ENCODE measurements around the gene ZNF385D.

The ZNF385D gene

GRCh38 chr3:21592828-21593227 lies 158.2 kb downstream of the ZNF385D start:
- DNase-seq, result no peak

DNA sequence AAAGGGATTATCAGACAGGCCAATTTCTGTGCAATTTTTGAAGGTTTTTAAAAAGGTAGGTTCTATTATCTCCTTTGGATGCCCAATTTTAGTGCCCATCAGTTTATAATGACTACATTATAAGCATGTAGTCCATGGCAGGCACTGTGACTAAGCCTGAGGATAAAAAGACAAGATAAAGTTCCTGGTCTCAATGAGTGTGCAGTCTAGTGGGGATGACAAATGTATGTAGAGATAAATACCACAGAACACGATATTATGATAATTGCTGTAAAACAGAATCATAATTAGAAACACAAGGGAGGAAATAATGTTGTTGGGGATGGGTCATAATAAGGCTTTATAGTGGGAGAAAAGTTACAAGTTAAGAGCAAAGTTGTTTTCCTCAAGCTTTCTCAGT lies 163.1 kb downstream of the ZNF385D start:
- no peak for DNase-seq

DNA sequence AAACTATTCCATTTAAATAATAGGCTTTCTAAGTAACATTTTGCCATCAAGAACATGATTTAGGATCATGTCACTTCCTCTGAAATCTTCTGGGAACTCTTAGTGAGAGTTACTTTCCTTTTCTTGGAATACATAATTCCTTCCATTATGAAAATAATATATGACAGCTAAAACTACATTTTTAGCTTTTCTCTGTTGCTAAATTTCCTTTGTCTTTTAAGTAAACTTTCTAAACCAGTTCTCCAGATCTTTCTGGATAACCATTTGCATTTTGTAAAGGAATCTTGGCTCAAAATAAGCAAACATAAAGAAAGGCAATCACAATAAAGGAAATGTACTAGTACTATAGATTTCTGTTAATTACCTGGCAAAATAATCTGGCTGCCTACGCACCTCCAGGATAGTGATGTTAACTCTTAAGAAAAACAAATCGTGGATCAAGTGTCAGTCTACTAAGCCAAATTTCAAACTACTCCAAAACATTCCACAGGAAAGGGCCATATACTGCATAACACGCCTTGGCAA lies 165.7 kb downstream of the ZNF385D start:
- DNase-seq, result no peak

DNA sequence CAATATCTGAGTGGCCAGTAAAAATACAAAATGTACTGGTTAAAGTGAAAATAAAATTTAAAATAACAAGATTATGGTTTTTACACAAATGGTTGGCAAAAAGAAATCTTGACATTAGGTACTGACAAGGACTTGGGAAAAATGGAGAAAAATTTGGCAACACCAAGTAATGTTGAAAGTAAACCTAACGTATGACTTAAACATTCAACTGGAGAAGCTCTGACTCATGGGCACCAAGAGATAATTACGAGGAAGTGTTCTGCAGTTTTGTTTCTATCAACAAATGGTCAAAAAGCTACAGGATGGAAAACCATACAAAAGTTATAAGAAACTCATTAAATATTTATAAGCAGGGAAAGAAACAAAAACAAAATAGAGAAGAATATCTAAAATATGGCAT lies 177.7 kb downstream of the ZNF385D start:
- DNase-seq, result no peak

DNA sequence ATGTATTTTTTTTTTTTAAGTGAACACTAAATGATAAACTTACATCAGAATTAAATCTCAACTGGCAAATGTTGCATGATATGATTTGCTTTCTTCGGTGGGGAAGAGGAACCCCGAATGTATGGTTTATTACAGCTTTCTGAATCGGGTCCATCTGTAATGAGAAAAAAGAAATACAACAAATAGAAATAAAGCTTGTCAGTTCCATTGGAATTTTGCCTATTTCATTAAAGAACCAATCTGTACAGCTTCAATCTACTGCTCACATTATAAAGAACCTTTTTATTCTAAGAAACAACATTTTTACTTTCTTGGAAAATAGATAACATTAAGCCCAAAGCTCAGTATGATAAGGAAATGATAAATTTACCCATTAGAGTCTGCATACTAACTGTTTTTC lies 186.5 kb downstream of the ZNF385D start:
- DNase-seq, result no peak

- DNase-seq, result no peak
These were observed 188.8 kb downstream of the ZNF385D start for GRCh38 chr3:21562243-21562642.

GRCh38 chr3:21561472-21561871 lies 189.5 kb downstream of the ZNF385D start:
- no peak for DNase-seq

DNA sequence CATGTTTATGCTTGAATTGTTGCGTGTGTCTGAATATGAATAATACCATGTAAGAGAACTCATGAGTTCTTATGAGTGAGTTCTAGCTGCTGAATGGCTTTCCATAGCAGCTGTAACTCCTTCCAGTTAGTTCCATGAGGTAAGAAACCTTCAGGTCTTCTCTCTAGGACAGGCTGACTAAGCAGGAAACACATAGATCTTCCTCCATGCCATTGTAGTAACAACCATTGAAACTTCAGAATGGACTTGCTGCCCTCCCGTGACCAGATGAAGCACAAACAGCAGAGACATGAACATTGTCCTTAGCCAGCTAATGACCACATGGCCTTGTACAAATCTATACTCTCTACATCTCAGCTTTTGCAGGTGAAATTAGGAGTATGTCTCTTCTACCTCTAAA lies 200.0 kb downstream of the ZNF385D start:
- no peak for DNase-seq

DNA sequence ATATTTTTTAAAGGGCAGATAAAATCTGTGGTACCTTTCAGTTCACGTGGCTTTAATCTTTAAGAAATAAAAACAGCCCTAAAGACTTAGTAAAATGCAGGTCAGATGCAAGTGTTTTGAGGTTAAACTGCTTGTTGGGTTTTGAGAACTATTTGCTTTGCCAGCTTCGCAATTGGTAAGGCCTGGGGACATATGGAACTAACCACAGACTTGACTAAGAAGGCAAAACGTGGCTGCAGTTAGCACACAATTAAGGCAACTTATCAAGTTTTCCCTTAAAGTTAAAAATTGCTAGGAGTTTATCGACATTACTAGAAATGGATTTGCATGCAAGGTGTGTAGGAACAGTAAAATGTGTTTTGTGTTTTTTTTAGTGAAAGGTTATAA lies 206.9 kb downstream of the ZNF385D start:
- DNase-seq, result no peak

DNA sequence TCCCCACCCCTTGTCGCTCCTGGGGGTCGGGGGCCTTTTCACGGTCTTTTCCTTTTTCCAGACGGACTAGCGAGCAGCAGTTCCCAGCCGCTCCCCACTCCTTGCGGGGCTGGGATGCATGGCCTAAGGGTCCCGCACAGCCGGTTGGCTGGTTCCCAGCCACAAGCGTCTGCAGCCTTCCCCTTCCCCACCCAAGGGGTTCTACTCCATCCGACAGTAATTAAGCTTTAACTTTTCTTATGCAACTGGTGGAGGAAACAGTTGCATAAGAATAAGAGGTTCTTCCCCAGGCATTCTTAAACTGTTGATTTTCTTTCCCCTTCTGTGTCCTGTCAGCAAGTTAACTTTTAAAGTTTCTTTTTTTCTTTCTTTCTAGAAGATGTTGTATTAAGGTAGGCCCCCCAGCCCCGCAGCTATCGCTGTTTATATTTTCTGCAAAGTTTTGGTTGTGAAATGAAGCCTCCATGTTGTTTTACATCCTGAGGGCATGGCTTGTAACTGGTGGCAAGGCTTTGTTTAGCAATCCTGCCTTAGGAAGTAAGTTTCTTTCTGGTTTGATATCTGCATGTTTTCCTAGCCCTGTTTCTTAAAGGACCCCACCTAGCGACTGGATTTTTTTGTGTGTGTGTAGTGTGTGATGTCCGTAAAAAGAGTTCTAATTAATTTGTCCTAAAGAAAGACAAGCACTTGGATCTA lies 207.5 kb downstream of the ZNF385D start:
- DNase-seq, result no peak

GRCh38 chr3:21542656-21543379 lies 208.2 kb downstream of the ZNF385D start:
- no peak for DNase-seq

GRCh38 chr3:21540265-21540664 lies 210.7 kb downstream of the ZNF385D start:
- no peak for DNase-seq

DNA sequence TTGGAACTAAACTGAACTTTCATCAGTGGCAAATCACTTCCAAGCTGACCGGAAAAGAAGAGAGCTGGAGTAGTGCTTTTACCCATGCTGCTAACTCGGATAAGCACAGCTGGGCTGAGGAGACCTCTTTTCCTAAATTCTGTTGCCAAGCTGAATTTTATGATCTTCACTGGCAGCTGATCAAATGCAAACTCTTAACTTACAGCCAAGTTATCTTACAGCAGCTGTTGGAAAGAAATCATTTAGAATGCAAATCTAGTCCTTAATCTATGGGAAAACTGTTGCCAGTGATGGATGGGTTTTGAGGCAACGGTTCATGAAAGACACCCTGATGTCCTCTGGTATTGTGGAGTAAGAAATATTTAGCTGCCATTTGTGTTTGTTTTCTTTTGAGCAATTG lies 216.5 kb downstream of the ZNF385D start:
- DNase-seq, result no peak

DNA sequence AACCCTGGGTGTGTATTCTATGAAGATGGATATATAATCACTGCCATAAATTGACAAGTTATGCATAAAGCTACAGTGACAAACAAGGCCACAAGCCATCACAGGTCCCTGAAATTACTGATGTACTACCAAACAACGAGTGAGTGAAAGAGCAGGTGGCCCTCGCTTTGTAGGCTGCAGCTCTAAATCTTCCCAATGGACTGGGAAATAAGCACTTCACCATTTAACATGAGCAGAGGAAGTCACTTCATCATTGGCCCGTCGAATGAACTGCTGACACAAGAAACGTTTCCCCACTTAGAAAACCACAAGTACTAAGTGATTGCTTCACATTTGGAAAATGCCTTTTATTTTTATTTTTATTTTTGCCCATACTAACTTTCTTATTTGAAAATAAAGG lies 218.0 kb downstream of the ZNF385D start:
- no peak for DNase-seq

GRCh38 chr3:21531909-21532308 lies 219.1 kb downstream of the ZNF385D start:
- no peak for DNase-seq

DNA sequence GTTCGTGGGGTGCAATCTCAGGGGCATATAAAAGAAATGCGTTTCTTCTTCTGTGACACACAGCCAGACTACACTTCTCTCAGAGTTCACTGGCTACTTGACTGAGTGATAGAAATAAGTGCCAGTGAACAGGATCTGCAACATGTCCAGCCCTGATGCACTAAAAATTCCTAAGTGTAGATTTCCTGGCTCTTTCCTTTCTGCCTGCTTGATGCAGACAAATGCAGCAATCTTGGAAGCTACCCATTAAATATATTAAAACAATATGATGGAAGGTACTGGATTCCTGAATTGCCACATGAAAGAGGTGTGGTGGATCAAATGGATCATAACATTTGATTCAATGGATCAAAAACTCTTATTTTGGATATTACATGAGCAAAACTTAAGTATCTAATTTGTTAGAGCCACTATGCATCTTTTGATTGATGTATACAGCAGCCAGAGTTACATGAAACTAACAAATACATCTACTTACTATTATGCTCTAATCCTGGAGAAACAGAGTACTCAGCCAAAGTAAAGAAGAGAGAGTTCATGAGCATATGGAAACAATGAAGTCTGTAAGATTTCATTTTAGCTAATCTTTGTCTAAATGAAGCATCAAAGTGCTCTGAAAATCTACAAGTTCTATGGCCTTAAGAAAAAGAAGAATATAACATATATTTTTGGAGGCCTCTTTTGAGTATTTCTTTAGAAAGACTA lies 222.6 kb downstream of the ZNF385D start:
- no peak for DNase-seq

DNA sequence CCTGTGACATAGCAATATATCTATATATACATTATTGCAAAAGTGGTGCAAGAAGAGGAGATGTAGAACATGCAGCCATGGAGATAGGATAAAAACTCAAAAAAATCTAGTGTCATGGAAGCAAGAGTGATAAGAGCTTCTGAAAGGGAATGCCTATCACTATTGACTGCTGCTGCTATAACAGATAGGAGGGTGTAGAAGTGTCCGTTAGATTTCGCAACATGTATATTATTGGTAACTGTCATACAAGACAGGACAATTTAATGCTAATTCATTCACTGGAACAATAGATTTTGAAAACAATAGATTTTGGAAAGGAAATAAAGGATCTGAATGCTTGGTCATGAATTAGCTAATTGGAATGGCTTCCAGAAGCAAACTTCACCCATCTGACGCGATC lies 224.5 kb downstream of the ZNF385D start:
- DNase-seq, result no peak

- no peak for DNase-seq
These were observed 226.9 kb downstream of the ZNF385D start for GRCh38 chr3:21524133-21524532.

DNA sequence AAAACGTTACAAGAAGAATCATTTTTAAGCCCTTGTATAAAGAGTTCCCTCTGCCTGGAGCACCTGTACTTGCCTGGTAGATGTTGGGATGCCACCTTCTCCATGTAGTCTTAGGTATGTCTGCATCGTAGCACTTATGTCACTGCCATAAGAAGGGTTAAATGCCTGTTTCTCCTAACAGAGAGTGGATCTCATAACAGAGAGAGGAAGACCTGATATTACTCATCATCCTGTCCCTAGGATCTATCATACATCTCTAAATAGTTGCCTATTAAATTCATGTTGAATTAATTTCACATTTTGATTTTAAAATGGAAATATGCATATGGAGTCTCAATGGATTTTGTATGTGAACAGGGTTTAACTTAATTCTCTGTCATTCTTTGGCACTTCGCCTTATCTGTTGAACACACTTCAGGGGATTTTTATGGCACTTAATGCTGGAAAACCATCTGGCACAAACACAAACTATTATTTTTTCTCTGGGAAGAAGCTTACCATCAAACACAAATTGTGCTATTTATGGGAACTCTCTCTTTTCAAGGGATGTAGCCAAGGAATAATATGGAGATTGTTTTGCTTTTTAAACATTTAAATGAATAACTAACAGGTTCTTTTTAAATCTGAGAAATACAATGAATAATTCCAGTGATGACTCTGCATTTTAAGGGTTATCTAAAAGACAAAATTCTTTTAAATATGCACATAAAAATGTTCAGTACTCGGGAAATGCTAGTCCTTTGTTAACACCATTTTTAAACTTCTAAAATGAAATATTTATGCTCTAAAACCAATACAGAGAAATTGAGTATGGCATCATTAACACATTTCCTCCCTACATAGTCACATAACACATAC lies 230.7 kb downstream of the ZNF385D start:
- DNase-seq, result no peak

DNA sequence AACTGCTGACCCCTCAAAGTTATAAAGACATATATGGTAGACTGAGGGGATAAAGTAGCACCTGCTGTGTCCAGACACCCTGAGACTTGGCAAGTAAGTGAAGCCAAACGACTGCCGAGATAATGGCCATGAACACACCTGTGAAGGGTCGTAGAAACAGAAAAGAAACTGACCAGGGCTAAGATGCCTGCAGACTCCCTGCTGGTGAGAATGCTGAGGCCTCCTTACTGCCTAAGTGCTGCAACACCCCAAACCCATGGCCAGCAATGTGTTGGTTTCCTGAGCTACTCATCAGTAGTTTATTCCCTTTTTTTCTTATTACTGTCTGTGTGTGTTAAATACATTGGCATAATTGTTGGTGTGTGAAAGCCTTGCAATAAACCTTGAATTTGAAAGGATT lies 233.8 kb downstream of the ZNF385D start:
- DNase-seq, result no peak

DNA sequence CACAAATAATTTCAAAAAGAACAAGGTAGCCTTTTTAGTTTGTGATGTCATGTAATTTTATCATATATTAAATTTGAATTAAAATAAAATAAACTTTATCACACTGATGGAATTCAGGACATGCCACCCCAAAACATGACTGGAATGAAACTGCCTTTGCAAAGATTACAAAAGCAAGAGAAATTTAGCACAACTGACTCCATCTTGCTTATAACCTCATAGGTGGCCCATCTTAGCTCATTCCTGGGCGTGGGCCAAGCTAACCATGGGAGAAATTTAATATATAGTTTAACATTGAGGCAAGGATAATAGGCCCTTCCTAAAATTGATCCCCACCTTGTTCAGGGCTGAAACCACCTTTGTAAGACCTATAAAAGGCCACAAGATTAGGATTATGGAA lies 235.6 kb downstream of the ZNF385D start:
- no peak for DNase-seq

DNA sequence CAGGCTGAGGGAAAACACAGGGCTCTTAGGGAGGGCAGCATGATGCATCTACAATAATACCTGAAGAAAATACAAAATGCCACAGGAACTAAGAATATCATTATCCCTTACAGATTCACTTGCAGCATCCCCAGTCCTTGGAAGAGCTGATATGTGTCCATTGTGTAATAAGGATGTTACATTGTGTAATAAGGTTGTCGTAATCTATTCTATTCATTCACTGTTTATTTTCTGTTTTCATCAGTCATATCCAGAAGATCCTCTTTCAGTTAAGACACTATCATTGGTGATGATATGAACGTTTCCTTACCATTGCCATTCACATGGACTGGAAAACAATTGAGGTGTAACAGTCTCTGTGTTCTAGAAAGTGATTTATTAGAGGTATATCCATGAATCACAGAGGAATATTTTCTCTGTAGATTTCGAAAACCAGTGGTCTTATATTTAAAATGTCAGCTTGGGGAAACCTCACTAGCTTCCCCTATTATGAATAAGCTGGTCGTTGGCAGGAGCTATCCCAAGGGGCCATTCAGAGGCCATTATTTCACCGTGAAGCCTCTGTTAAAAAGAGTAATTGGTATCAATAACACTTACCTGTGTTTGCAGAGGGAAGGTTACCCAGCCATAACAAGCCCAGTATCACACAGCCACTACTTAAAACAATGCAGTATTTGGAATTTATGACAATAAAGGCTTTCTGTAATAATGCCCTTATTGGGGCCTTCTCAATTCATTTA lies 241.1 kb downstream of the ZNF385D start:
- no peak for DNase-seq

Data from hippocampal formation (tissue), 2 donors.